OCI-LY7 (cell line): ENCODE data around the gene RAB11B. TPM values are rescaled to one million over a fixed set of nuclear protein-coding genes. Genes with fewer than 3 reads are reported as not detected.

Experiments
- BruUV-seq: library from RNA; stranded (reverse); fragments of 400-500 nt; replicated peaks from 2 replicates; lab custom pipeline; 2021; lab: Mats Ljungman, UMichigan
- CTCF ChIA-PET: fragments of 300-600 bp; sonication (Branson Sonifier 250); formaldehyde crosslinking; loops from one replicate; lab custom pipeline; 2022; ENCODE audit warnings: antibody characterized with exemption; ENCODE audit not compliant: unreplicated experiment; lab: Charles Lee
- POLR2A ChIA-PET: fragments of 300-600 bp; sonication (Branson Sonifier 250); formaldehyde crosslinking; loops from one replicate; lab custom pipeline; 2022; ENCODE audit warnings: antibody characterized with exemption; lab: Charles Lee
- DNase-seq: peaks from one replicate; pipeline ENCODE4 v3.0.0-alpha.2; 2015; ENCODE audit warnings: low spot score
- H2AFZ ChIP-seq: fragments of 200-600 bp; sonication (generic), shearing (Covaris generic); 2 replicates; pipeline ENCODE4 v1.6.1; 2014; ENCODE audit warnings: mild to moderate bottlenecking, antibody characterized with exemption, low read length, moderate library complexity
- H3K27ac ChIP-seq: fragments of 200-600 bp; sonication (generic); 2 replicates; pipeline ENCODE4 v1.5.1; 2014; ENCODE audit warnings: mixed run types, low read depth, mild to moderate bottlenecking, moderate library complexity, low read length, inconsistent platforms; ENCODE audit not compliant: poor library complexity, severe bottlenecking
- H3K36me3 ChIP-seq: fragments of 200-600 bp; sonication (generic); 2 replicates; pipeline ENCODE4 v1.6.1; 2014; ENCODE audit warnings: mild to moderate bottlenecking, antibody characterized with exemption, low read length, moderate library complexity, mixed read lengths; ENCODE audit not compliant: insufficient read depth
- H3K4me1 ChIP-seq: fragments of 200-600 bp; sonication (generic); 2 replicates; pipeline ENCODE4 v1.5.1; 2014; ENCODE audit warnings: mild to moderate bottlenecking, low read length; ENCODE audit not compliant: insufficient read depth, poor library complexity, severe bottlenecking
- H3K4me2 ChIP-seq: fragments of 200-600 bp; sonication (generic); 2 replicates; pipeline ENCODE4 v1.6.1; 2014; ENCODE audit warnings: mild to moderate bottlenecking, low read length
- H3K4me3 ChIP-seq: fragments of 200-600 bp; sonication (generic); 2 replicates; pipeline ENCODE4 v1.5.1; 2014; ENCODE audit warnings: mild to moderate bottlenecking, low read depth, low read length; ENCODE audit not compliant: poor library complexity, severe bottlenecking
- H3K79me2 ChIP-seq: fragments of 200-600 bp; sonication (generic); 2 replicates; pipeline ENCODE4 v1.6.1; 2016; ENCODE audit warnings: low read depth, mild to moderate bottlenecking, low read length, moderate library complexity, mixed read lengths; ENCODE audit not compliant: insufficient read depth
- H3K9me2 ChIP-seq: fragments of 200-600 bp; sonication (generic); 2 replicates; pipeline ENCODE4 v1.6.1; 2016; ENCODE audit warnings: mild to moderate bottlenecking, low read length, mixed read lengths; ENCODE audit not compliant: insufficient read depth
- H3K9me3 ChIP-seq: fragments of 200-600 bp; sonication (generic); 2 replicates; pipeline ENCODE4 v1.6.1; 2014; ENCODE audit warnings: mild to moderate bottlenecking, mixed run types, low read length, mixed read lengths
- H4K20me1 ChIP-seq: fragments of 200-600 bp; sonication (generic); 2 replicates; pipeline ENCODE4 v1.6.1; 2014; ENCODE audit warnings: mild to moderate bottlenecking, antibody characterized with exemption, low read length, moderate library complexity, mixed read lengths; ENCODE audit not compliant: insufficient read depth
- EZH2phosphoT487 ChIP-seq: fragments of 200-600 bp; sonication (generic); IDR thresholded peaks from 2 replicates; pipeline ENCODE4 v1.6.1; 2018; ENCODE audit warnings: low read depth, borderline replicate concordance, mild to moderate bottlenecking, mixed run types, antibody characterized with exemption, low read length, moderate library complexity, mixed read lengths
- intact Hi-C: fragments of 100-400 bp; cut with micrococcal nuclease; formaldehyde crosslinking; loops from one replicate; pipeline ENCODE4 v1.10.0; 2022; ENCODE audit not compliant: unreplicated experiment
- total RNA-seq, 2 experiments: library from RNA; depleted of rRNA in 1 of 2; stranded (reverse); fragments of >200 nt in 1 of 2; shearing (Covaris generic) in 1 of 2; gene quantifications; 2 replicates each; pipeline ENCODE4 v1.2.3, GENCODE V29; 2014 to 2022
- TF ChIP-seq, protein P1 (sequence below): fragments of 200-600 bp; sonication (generic); conservative IDR thresholded peaks from 2 replicates; pipeline ENCODE4 v1.5.1; 2014; ENCODE audit warnings: mild to moderate bottlenecking, antibody characterized with exemption, low read length, moderate library complexity, mixed read lengths

Gene RAB11B
- total RNA-seq, 2 experiments from 2014 or later: 24.5 to 84.9 TPM

DNA sequence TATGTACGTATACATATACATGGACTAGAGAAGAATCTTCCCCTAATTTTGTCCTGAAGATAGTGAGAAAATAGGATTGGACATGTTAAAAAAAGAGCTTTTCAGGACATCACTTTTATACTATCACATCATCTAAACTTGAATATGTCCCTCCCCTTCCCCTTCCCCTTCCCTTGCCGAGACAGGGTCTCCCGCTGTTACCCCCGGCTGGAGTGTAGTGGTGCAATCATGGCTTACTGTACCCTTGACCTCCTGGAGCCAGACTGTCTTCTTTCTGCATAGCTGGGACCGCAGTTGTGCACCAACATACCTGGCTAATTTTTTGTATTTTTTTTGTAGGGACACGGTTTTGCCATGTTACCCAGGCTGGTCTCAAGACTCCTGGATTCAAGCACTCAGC lies 61.2 kb downstream of the RAB11B start:
- Histone ChIP-seq H3K4me3 (no peak overlapping the region), H3K9me3 (no peaks in the 10 kb centered on the region), H3K36me3 (peaks cover 86% of the 10 kb centered on the region), H3K9me2 (no peaks in the 10 kb centered on the region), H3K27ac (no peak overlapping the region), H2AFZ (no peak overlapping the region), H4K20me1 (peaks cover 76% of the 10 kb centered on the region), H3K79me2 (peaks cover 100% of the 10 kb centered on the region), H3K4me1 (peaks cover 69% of the 10 kb centered on the region), H3K4me2 (peak overlapping the region; percentile 21; the same call in 1 of the 2 replicates)
- no peak for DNase-seq
- intact Hi-C loops: no loop called here
- POLR2A ChIA-PET: interaction anchor here (0.6 to 1.5 kb wide), 2 partner anchors 20 to 217 kb away, joined by 3 read pairs; no protein-coding TSS in a partner anchor
- TF ChIP-seq, protein P1, sequence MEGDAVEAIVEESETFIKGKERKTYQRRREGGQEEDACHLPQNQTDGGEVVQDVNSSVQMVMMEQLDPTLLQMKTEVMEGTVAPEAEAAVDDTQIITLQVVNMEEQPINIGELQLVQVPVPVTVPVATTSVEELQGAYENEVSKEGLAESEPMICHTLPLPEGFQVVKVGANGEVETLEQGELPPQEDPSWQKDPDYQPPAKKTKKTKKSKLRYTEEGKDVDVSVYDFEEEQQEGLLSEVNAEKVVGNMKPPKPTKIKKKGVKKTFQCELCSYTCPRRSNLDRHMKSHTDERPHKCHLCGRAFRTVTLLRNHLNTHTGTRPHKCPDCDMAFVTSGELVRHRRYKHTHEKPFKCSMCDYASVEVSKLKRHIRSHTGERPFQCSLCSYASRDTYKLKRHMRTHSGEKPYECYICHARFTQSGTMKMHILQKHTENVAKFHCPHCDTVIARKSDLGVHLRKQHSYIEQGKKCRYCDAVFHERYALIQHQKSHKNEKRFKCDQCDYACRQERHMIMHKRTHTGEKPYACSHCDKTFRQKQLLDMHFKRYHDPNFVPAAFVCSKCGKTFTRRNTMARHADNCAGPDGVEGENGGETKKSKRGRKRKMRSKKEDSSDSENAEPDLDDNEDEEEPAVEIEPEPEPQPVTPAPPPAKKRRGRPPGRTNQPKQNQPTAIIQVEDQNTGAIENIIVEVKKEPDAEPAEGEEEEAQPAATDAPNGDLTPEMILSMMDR: no peak
- TF ChIP-seq EZH2phosphoT487: no peak
- BruUV-seq: no TSS peak
- CTCF ChIA-PET: no interaction called here

DNA sequence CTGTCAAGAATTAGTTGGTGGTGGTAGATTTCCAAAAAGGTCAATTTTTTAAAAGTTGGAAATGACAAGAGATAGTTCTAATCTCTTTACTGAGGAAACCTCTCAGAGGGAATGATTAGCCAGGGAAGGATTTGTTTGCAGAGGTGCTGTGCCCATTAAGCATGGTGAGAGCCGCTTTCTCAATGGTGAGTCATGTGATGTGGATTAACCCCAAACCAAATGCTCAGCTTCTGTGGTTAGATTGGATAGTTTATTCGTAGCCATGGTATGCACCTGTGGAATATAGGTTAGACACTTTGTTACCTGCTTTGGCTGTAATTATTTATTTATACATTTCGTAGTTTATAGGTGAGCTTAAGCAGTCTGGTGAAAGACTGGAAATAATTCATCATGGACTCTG lies 61.7 kb downstream of the RAB11B start:
- intact Hi-C loops: no loop called here
- H3K36me3 ChIP-seq: peaks cover 86% of the 10 kb centered on the region
- peaks cover 100% of the 10 kb centered on the region for H3K79me2 ChIP-seq
- H3K4me2 ChIP-seq: no peak overlapping the region
- H3K9me2 ChIP-seq: no peaks in the 10 kb centered on the region
- peaks cover 76% of the 10 kb centered on the region for H4K20me1 ChIP-seq
- H3K4me1 ChIP-seq: peaks cover 65% of the 10 kb centered on the region
- POLR2A ChIA-PET: interaction anchor here (0.6 to 1.7 kb wide), 2 partner anchors 7 to 218 kb away, joined by 3 to 6 read pairs; partner anchors contain the start of gene HNRNPM
- CTCF ChIA-PET: no interaction called here
- TF ChIP-seq, protein P1: no peak
- TF ChIP-seq EZH2phosphoT487: no peak
- no peaks in the 10 kb centered on the region for H3K9me3 ChIP-seq
- no peak overlapping the region for H2AFZ ChIP-seq
- no peak for DNase-seq
- BruUV-seq: no TSS peak
- H3K27ac ChIP-seq: no peak overlapping the region
- H3K4me3 ChIP-seq: no peak overlapping the region

DNA sequence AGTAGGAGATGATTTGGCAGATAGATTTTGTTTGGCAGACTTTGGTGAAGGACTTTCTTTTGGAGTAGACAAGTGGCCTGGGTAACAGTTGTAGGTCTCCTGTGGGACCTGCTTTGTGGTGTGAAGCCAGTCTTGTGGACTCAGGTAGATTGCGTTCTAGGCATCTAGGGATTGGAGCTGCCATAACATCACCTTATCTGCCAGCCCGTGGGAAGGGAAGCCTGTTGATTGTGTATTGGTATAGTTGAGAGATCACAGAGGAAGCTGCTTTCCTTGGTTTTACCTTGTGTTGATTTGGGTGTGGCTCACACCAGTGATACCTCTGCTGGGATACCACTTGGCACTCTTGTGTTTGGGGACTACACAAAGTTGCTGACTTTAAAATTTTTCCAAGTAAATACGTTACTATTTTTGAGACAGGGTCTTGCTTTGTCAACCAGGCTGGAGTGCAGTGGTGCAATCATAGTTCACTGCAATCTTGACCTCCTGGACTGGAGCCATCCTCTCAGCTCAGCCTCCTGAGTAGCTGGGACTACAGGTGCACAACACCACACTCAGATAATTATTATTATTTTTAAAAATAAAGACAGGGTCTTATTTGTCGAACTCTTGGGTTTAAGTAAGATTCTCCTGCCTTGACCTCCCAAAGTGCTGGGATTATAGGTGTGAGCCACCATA lies 62.4 kb downstream of the RAB11B start:
- Histone ChIP-seq H3K4me1 (peaks cover 63% of the 10 kb centered on the region), H3K27ac (no peak overlapping the region), H3K9me2 (no peaks in the 10 kb centered on the region), H3K4me2 (no peak overlapping the region), H2AFZ (no peak overlapping the region), H3K9me3 (no peaks in the 10 kb centered on the region), H4K20me1 (peaks cover 79% of the 10 kb centered on the region), H3K36me3 (peaks cover 87% of the 10 kb centered on the region), H3K79me2 (peaks cover 100% of the 10 kb centered on the region), H3K4me3 (no peak overlapping the region)
- TF ChIP-seq, protein P1: no peak
- no peak for TF ChIP-seq EZH2phosphoT487
- CTCF ChIA-PET: interaction anchor here (1.1 kb wide), 1 partner anchor 20 kb away, joined by 3 read pairs; no protein-coding TSS in a partner anchor
- POLR2A ChIA-PET: interaction anchor here (1.7 kb wide), 1 partner anchor 8 kb away, joined by 6 read pairs; the partner anchor contains the start of gene HNRNPM
- BruUV-seq: no TSS peak
- intact Hi-C loops: no loop called here
- DNase-seq: no peak
